IMR-90 (cell line): ENCODE data around the gene ARHGAP15. TPM values are rescaled to one million over a fixed set of nuclear protein-coding genes. Genes with fewer than 3 reads are reported as not detected.

Experiments used
- ATAC-seq: fragments of 200-7000 bp; cut with Tn5 transposase; 2 replicates; pipeline ENCODE4 v1.9.1; 2020; ENCODE audit warnings: low read depth, mild to moderate bottlenecking, moderate library complexity
- BruUV-seq: library from RNA; stranded (reverse); fragments of 400-500 nt; replicated peaks from 2 replicates; lab custom pipeline; 2021; lab: Mats Ljungman, UMichigan
- CTCF ChIA-PET: fragments of 300-600 bp; formaldehyde crosslinking; extraction: SDS; loops from one replicate; lab custom pipeline; 2021; ENCODE audit warnings: antibody characterized with exemption; lab: Yijun Ruan, JAX
- POLR2A ChIA-PET: fragments of 300-600 bp; sonication (Branson Sonifier 250); formaldehyde crosslinking; loops from one replicate; lab custom pipeline; 2022; ENCODE audit warnings: antibody characterized with exemption; ENCODE audit not compliant: unreplicated experiment; lab: Charles Lee
- DNase-seq: peaks from one replicate; pipeline ENCODE4 v3.0.0; 2013
- H2AFZ ChIP-seq: replicated peaks from 2 replicates; pipeline ENCODE3; 2013; ENCODE audit warnings: low read length, mild to moderate bottlenecking; ENCODE audit not compliant: poor library complexity
- H2AK5ac ChIP-seq: 2 replicates; pipeline ENCODE4 v1.6.1; 2013; ENCODE audit warnings: low read depth, low read length, inconsistent platforms
- H2AK9ac ChIP-seq: replicated peaks from 2 replicates; pipeline ENCODE3; 2013; ENCODE audit warnings: mild to moderate bottlenecking, low read depth, low read length, moderate library complexity; ENCODE audit not compliant: poor library complexity
- H2BK120ac ChIP-seq: 2 replicates; pipeline ENCODE4 v1.6.1; 2013; ENCODE audit warnings: low read depth, low read length, inconsistent platforms
- H2BK15ac ChIP-seq: 3 replicates; pipeline ENCODE4 v1.6.1; 2013; ENCODE audit warnings: low read depth, low read length, inconsistent platforms
- H2BK20ac ChIP-seq: 2 replicates; pipeline ENCODE4 v1.6.1; 2013; ENCODE audit warnings: low read depth, mild to moderate bottlenecking, inconsistent platforms, low read length, moderate library complexity
- H2BK5ac ChIP-seq: 2 replicates; pipeline ENCODE4 v1.6.1; 2013; ENCODE audit warnings: mild to moderate bottlenecking, low read depth, low read length, inconsistent platforms; ENCODE audit not compliant: poor library complexity, severe bottlenecking
- H3K14ac ChIP-seq: replicated peaks from 2 replicates; pipeline ENCODE4 v1.6.1; 2013; ENCODE audit warnings: low read depth, low read length, inconsistent platforms
- H3K18ac ChIP-seq: 2 replicates; pipeline ENCODE4 v1.6.1; 2013; ENCODE audit warnings: low read depth, low read length, control low read depth
- H3K23ac ChIP-seq: 2 replicates; pipeline ENCODE4 v1.6.1; 2013; ENCODE audit warnings: low read depth, low read length, inconsistent platforms
- H3K27ac ChIP-seq: 2 replicates; pipeline ENCODE4 v1.5.1; 2013; ENCODE audit warnings: mild to moderate bottlenecking, control low read depth, low read length; ENCODE audit not compliant: insufficient read depth
- H3K27me3 ChIP-seq: 2 replicates; pipeline ENCODE4 v1.6.1; 2013; ENCODE audit warnings: low read length; ENCODE audit not compliant: control insufficient read depth, insufficient read depth
- H3K36me3 ChIP-seq: 2 replicates; pipeline ENCODE4 v1.6.1; 2013; ENCODE audit warnings: low read length, mixed read lengths; ENCODE audit not compliant: control insufficient read depth, insufficient read depth
- H3K4ac ChIP-seq: 2 replicates; pipeline ENCODE4 v1.6.1; 2013; ENCODE audit warnings: low read depth, low read length, inconsistent platforms
- H3K4me1 ChIP-seq: 2 replicates; pipeline ENCODE4 v1.6.1; 2013; ENCODE audit warnings: low read length, mixed read lengths; ENCODE audit not compliant: control insufficient read depth, insufficient read depth
- H3K4me2 ChIP-seq: 2 replicates; pipeline ENCODE4 v1.6.1; 2013; ENCODE audit warnings: low read depth, mild to moderate bottlenecking, control low read depth, low read length, moderate library complexity
- H3K4me3 ChIP-seq: 2 replicates; pipeline ENCODE4 v1.5.1; 2013; ENCODE audit warnings: low read depth, mild to moderate bottlenecking, control low read depth, low read length, moderate library complexity; ENCODE audit not compliant: insufficient read depth
- H3K56ac ChIP-seq: 2 replicates; pipeline ENCODE4 v1.6.1; 2013; ENCODE audit warnings: low read length, inconsistent platforms; ENCODE audit not compliant: insufficient read depth; ENCODE audit errors: extremely low read depth
- H3K79me1 ChIP-seq, 2 experiments: 2 replicates each; pipeline ENCODE4 v1.6.1; 2013; ENCODE audit warnings: low read length in 2 of 2, inconsistent platforms in 1 of 2, low read depth in 1 of 2
- H3K9ac ChIP-seq: 2 replicates; pipeline ENCODE4 v1.6.1; 2013; ENCODE audit warnings: low read depth, low read length, control low read depth
- H3K9me1 ChIP-seq: 2 replicates; pipeline ENCODE4 v1.6.1; 2013; ENCODE audit warnings: low read length, inconsistent platforms; ENCODE audit not compliant: insufficient read depth
- H3K9me3 ChIP-seq: 2 replicates; pipeline ENCODE4 v1.6.1; 2013; ENCODE audit warnings: low read length; ENCODE audit not compliant: control insufficient read depth, insufficient read depth
- H4K20me1 ChIP-seq: 2 replicates; pipeline ENCODE4 v1.6.1; 2013; ENCODE audit warnings: low read length, inconsistent platforms; ENCODE audit not compliant: insufficient read depth
- H4K5ac ChIP-seq: 2 replicates; pipeline ENCODE4 v1.6.1; 2013; ENCODE audit warnings: mild to moderate bottlenecking, low read depth, low read length, control low read depth
- H4K8ac ChIP-seq, 2 experiments: 2 replicates each; pipeline ENCODE4 v1.6.1; 2013; ENCODE audit warnings: low read depth in 2 of 2, low read length in 2 of 2, control low read depth in 1 of 2, inconsistent platforms in 1 of 2
- H4K91ac ChIP-seq: 2 replicates; pipeline ENCODE4 v1.6.1; 2013; ENCODE audit warnings: low read depth, low read length, inconsistent platforms; ENCODE audit not compliant: insufficient read depth
- POLR2A ChIP-seq: IDR thresholded peaks from 2 replicates; pipeline ENCODE4 v1.6.1; 2012; ENCODE audit warnings: mild to moderate bottlenecking, low read depth, low read length
- WGBS, 2 experiments: methylation state at CpG; one replicate each; pipeline versions ENCODE4 v1.1.5 to v1.1.7; 2013; ENCODE audit warnings: missing lambda C conversion rate in 2 of 2; ENCODE audit not compliant: insufficient read length in 1 of 2; ENCODE audit errors: extremely low coverage in 2 of 2; 5-methylcytosine and 5-hydroxymethylcytosine counted together
- dilution Hi-C: fragments of 300-500 bp; cut with HindIII; formaldehyde crosslinking; loops from one replicate; pipeline ENCODE4 v1.14.3; 2018; ENCODE audit warnings: low sequenced_read_pairs; ENCODE audit not compliant: unreplicated experiment
- in situ Hi-C: fragments of 300-500 bp; cut with MboI; formaldehyde crosslinking; loops from 3 replicates; pipeline ENCODE4 v1.14.3; 2019; ENCODE audit warnings: low sequenced_read_pairs, inconsistent platforms, mixed read lengths
- intact Hi-C: fragments of 100-400 bp; cut with micrococcal nuclease; formaldehyde crosslinking; loops from 2 replicates; pipeline ENCODE4 v1.10.0; 2022
- polyA plus RNA-seq, 3 experiments: library from polyadenylated mRNA; depleted of rRNA; stranded (reverse); fragments of >200 nt; gene quantifications; 2 replicates each; pipeline ENCODE4 v1.2.3, GENCODE V29; 2012; ENCODE audit warnings: low replicate concordance in 1 of 3
- total RNA-seq: library from RNA; depleted of rRNA; stranded (reverse); fragments of >200 nt; gene quantifications from 2 replicates; pipeline ENCODE4 v1.2.3, GENCODE V29; 2012

Gene ARHGAP15
- total and polyA plus RNA-seq, 2 of the 4 experiments (the other 2 are of a cell fraction) = not detected

GRCh38 chr2:143428700-143429099 lies 299.5 kb downstream of the ARHGAP15 start:
- BruUV-seq = no TSS peak
- dilution Hi-C loops (no loop called here), in situ Hi-C loops (no loop called here), intact Hi-C loops (no loop called here)
- ATAC-seq (no peak), DNase-seq (no peak)
- Histone ChIP-seq H2AK5ac (no peak overlapping the region), H3K4me1 (peaks cover 3% of the 10 kb centered on the region), H2BK5ac (no peak overlapping the region), H3K56ac (no peak overlapping the region), H3K36me3 (no peaks in the 10 kb centered on the region), H3K23ac (no peak overlapping the region), H2AFZ (no peak overlapping the region), H3K4ac (no peak overlapping the region), H3K4me2 (no peak overlapping the region), H3K14ac (no peak overlapping the region), H2AK9ac (no peak overlapping the region), H4K5ac (no peak overlapping the region), H3K4me3 (no peak overlapping the region), H3K27ac (no peak overlapping the region), H3K79me1 (no peaks in the 10 kb centered on the region), H3K9ac (no peak overlapping the region), H2BK120ac (no peak overlapping the region), H3K18ac (no peak overlapping the region), H3K27me3 (no peaks in the 10 kb centered on the region), H2BK20ac (no peak overlapping the region; the same call in 1 of the 2 replicates), H4K91ac (no peak overlapping the region), H3K9me3 (no peaks in the 10 kb centered on the region), H3K9me1 (peaks cover 2% of the 10 kb centered on the region; the same call in 1 of the 2 replicates), H4K20me1 (no peaks in the 10 kb centered on the region), H2BK15ac (no peak overlapping the region), H4K8ac (no peak overlapping the region)
- no CpG with 5 or more reads among the region's 1 CpG for WGBS, 2 experiments
- POLR2A ChIA-PET = no interaction called here
- CTCF ChIA-PET = no interaction called here
- TF ChIP-seq POLR2A = no peak
